ENCODE results near the gene IFT81. TPM values are rescaled to one million over a fixed set of nuclear protein-coding genes. Genes with fewer than 3 reads are reported as not detected.
"Not testable (repeated sequence)": the region's sequence is repeated elsewhere in the genome, so short reads cannot be mapped to it uniquely, and the experiment has no call there.

The IFT81 gene
- total RNA-seq, 1 donor from 2014 or later = 7.3 TPM

- DNase-seq (no peak), ATAC-seq (no peak)
- H3K9me3 ChIP-seq = no peaks in the 10 kb centered on the region
- no peak overlapping the region for H3K4me3 ChIP-seq
- H3K27ac ChIP-seq = no peak overlapping the region
- H3K4me1 ChIP-seq = peaks cover 18% of the 10 kb centered on the region
- no peak for TF ChIP-seq CTCF (IDR thresholded peaks at IDR 0.05)
- intact Hi-C loops (cut with DNase I) = no loop called here
- no peaks in the 10 kb centered on the region for H3K36me3 ChIP-seq
- no peaks in the 10 kb centered on the region for H3K27me3 ChIP-seq
These were observed 99.7 kb downstream of the IFT81 start for GRCh38 chr12:110223777-110224378.

- peak; percentile 68 for ATAC-seq
- peaks cover 18% of the 10 kb centered on the region for H3K4me1 ChIP-seq
These were observed 100.5 kb downstream of the IFT81 start for GRCh38 chr12:110224379-110225304.

GRCh38 chr12:110227138-110227537 lies 103.0 kb downstream of the IFT81 start:
- Histone ChIP-seq H3K4me1 (peaks cover 18% of the 10 kb centered on the region), H3K27me3 (no peaks in the 10 kb centered on the region), H3K4me3 (no peak overlapping the region), H3K36me3 (no peaks in the 10 kb centered on the region), H3K27ac (no peak overlapping the region), H3K9me3 (no peaks in the 10 kb centered on the region)
- DNase-seq = no peak
- ATAC-seq = no peak
- intact Hi-C loops (cut with DNase I) = no loop called here
- no peak for TF ChIP-seq CTCF (IDR thresholded peaks at IDR 0.05)

More at GRCh38 chr12:110224379-110225304, 100.5 kb downstream of the IFT81 start:
- intact Hi-C loops (cut with DNase I) = no loop called here
- no peak for DNase-seq
- Histone ChIP-seq H3K9me3 (no peaks in the 10 kb centered on the region), H3K27me3 (no peaks in the 10 kb centered on the region), H3K27ac (peak overlapping the region; percentile 59), H3K36me3 (no peaks in the 10 kb centered on the region), H3K4me3 (peak overlapping the region; percentile 11)
- peak; percentile 62 for TF ChIP-seq CTCF (IDR thresholded peaks at IDR 0.05)

- H3K4me3 ChIP-seq; H3K36me3 ChIP-seq; H3K27ac ChIP-seq; H3K27me3 ChIP-seq; H3K9me3 ChIP-seq; ATAC-seq; DNase-seq; intact Hi-C loops (cut with DNase I): not testable (repeated sequence)
- H3K4me1 ChIP-seq = peaks cover 18% of the 10 kb centered on the region
These were observed 104.2 kb downstream of the IFT81 start for GRCh38 chr12:110228348-110228747.

- ATAC-seq (no peak), DNase-seq (no peak)
- no peak overlapping the region for H3K4me3 ChIP-seq
- no peaks in the 10 kb centered on the region for H3K36me3 ChIP-seq
- no peaks in the 10 kb centered on the region for H3K9me3 ChIP-seq
- H3K4me1 ChIP-seq = peaks cover 16% of the 10 kb centered on the region
- intact Hi-C loops (cut with DNase I) = no loop called here
- H3K27ac ChIP-seq = no peak overlapping the region
- H3K27me3 ChIP-seq = no peaks in the 10 kb centered on the region
- no peak for TF ChIP-seq CTCF (IDR thresholded peaks at IDR 0.05)
These were observed 104.6 kb downstream of the IFT81 start for GRCh38 chr12:110228756-110229155.

- no peak for TF ChIP-seq CTCF (IDR thresholded peaks at IDR 0.05)
- no peak for DNase-seq
- H3K4me3 ChIP-seq = no peak overlapping the region
- no peaks in the 10 kb centered on the region for H3K36me3 ChIP-seq
- H3K27me3 ChIP-seq = no peaks in the 10 kb centered on the region
- H3K9me3 ChIP-seq = no peaks in the 10 kb centered on the region
- ATAC-seq = no peak
- H3K4me1 ChIP-seq = peaks cover 17% of the 10 kb centered on the region
- H3K27ac ChIP-seq = no peak overlapping the region
- intact Hi-C loops (cut with DNase I) = no loop called here
These were observed 105.3 kb downstream of the IFT81 start for GRCh38 chr12:110229409-110229808.

Measured in upper lobe of right lung (tissue), 1 donor.